WTC11 (cell line): ENCODE measurements around the gene STT3B. TPM values are rescaled to one million over a fixed set of nuclear protein-coding genes. Genes with fewer than 3 reads are reported as not detected.

Experiments
- ATAC-seq: fragments of 200-7000 bp; cut with Tn5 transposase; 2 replicates; pipeline ENCODE4 v1.10.0; 2021; ENCODE audit warnings: mild to moderate bottlenecking, moderate library complexity
- CTCF ChIA-PET: fragments of 300-600 bp; sonication (Branson Sonifier 250); formaldehyde crosslinking; loops from one replicate; lab custom pipeline; 2021; ENCODE audit warnings: antibody characterized with exemption; lab: Charles Lee
- POLR2A ChIA-PET: fragments of 350-600 bp; sonication (Branson Sonifier 250); formaldehyde crosslinking; loops from one replicate; lab custom pipeline; 2021; ENCODE audit warnings: antibody characterized with exemption; lab: Charles Lee
- DNase-seq: peaks from one replicate; pipeline ENCODE4 v3.0.0; 2021; ENCODE audit warnings: low spot score
- H3K27ac Mint-ChIP-seq: 2 replicates; pipeline ENCODE4 v1.8.0; 2021; ENCODE audit warnings: mixed read lengths
- H3K27me3 Mint-ChIP-seq: 2 replicates; pipeline ENCODE4 v1.8.0; 2021; ENCODE audit warnings: low read depth, mild to moderate bottlenecking, moderate library complexity, mixed read lengths
- H3K36me3 Mint-ChIP-seq: 2 replicates; pipeline ENCODE4 v1.8.0; 2021; ENCODE audit warnings: mixed read lengths
- H3K4me1 Mint-ChIP-seq: 2 replicates; pipeline ENCODE4 v1.8.0; 2022; ENCODE audit warnings: mixed read lengths
- H3K4me3 Mint-ChIP-seq: 2 replicates; pipeline ENCODE4 v1.8.0; 2021; ENCODE audit warnings: mild to moderate bottlenecking, moderate library complexity, mixed read lengths
- H3K9me3 Mint-ChIP-seq: 2 replicates; pipeline ENCODE4 v1.8.0; 2021; ENCODE audit warnings: mixed read lengths
- ESRRA ChIP-seq: sonication (generic); formaldehyde crosslinking; IDR thresholded peaks from 2 replicates; pipeline ENCODE4 v1.8.1; 2022; ENCODE audit warnings: mild to moderate bottlenecking, missing genetic modification reagents, borderline replicate concordance
- GABPB1 ChIP-seq: sonication (generic); formaldehyde crosslinking; IDR thresholded peaks from 2 replicates; pipeline ENCODE4 v1.8.1; 2023; ENCODE audit warnings: mild to moderate bottlenecking, missing genetic modification reagents
- GRHL2 ChIP-seq: fragments of 250-450 bp; sonication (Bioruptor Pico); IDR thresholded peaks from 2 replicates; pipeline ENCODE4 v1.8.0; 2022; ENCODE audit warnings: mild to moderate bottlenecking, moderate library complexity; ENCODE audit not compliant: insufficient replicate concordance, severe bottlenecking
- IRF2 ChIP-seq: sonication (generic); formaldehyde crosslinking; IDR thresholded peaks from 2 replicates; pipeline ENCODE4 v1.8.0; 2022; ENCODE audit warnings: low read depth, missing genetic modification reagents, borderline replicate concordance
- SMAD4 ChIP-seq: sonication (generic); formaldehyde crosslinking; IDR thresholded peaks from 2 replicates; pipeline ENCODE4 v1.8.0; 2022; ENCODE audit warnings: mild to moderate bottlenecking, missing genetic modification reagents
- TP53 ChIP-seq: sonication (generic); formaldehyde crosslinking; IDR thresholded peaks from 2 replicates; pipeline ENCODE4 v1.8.1; 2023; ENCODE audit warnings: mild to moderate bottlenecking, missing genetic modification reagents
- ZNF121 ChIP-seq: sonication (generic); formaldehyde crosslinking; IDR thresholded peaks from 2 replicates; pipeline ENCODE4 v1.8.0; 2023; ENCODE audit warnings: missing genetic modification reagents
- ZNF416 ChIP-seq: fragments of 250-450 bp; sonication (Bioruptor Pico); IDR thresholded peaks from 2 replicates; pipeline ENCODE4 v1.9.0; 2021; ENCODE audit warnings: mild to moderate bottlenecking, inconsistent platforms
- total RNA-seq: library from RNA; stranded (reverse); gene quantifications from 3 replicates; pipeline ENCODE4 v1.2.3, GENCODE V29; 2021
- TF ChIP-seq, protein P1 (sequence below): sonication (generic); formaldehyde crosslinking; IDR thresholded peaks from 2 replicates; pipeline ENCODE4 v1.8.1; 2023; ENCODE audit warnings: mild to moderate bottlenecking, missing genetic modification reagents, moderate library complexity
- TF ChIP-seq, protein P2 (sequence below): sonication (generic); formaldehyde crosslinking; IDR thresholded peaks from 2 replicates; pipeline ENCODE4 v1.8.0; 2023; ENCODE audit warnings: missing genetic modification reagents
- TF ChIP-seq, protein P3 (sequence below): sonication (generic); formaldehyde crosslinking; IDR thresholded peaks from 2 replicates; pipeline ENCODE4 v1.8.0; 2022; ENCODE audit warnings: mild to moderate bottlenecking, missing genetic modification reagents
- TF ChIP-seq, protein P4 (sequence below): fragments of 250-450 bp; sonication (Bioruptor Pico); IDR thresholded peaks from 2 replicates; pipeline ENCODE4 v1.9.0; 2021; ENCODE audit warnings: mild to moderate bottlenecking
- TF ChIP-seq, protein P5 (sequence below): sonication (generic); formaldehyde crosslinking; IDR thresholded peaks from 2 replicates; pipeline ENCODE4 v1.8.1; 2023; ENCODE audit warnings: mild to moderate bottlenecking, missing genetic modification reagents, borderline replicate concordance
- TF ChIP-seq, protein P6 (sequence below): fragments of 250-450 bp; sonication (Bioruptor Pico); conservative IDR thresholded peaks from 2 replicates; pipeline ENCODE4 v1.9.0; 2021; ENCODE audit warnings: mild to moderate bottlenecking
- TF ChIP-seq, protein P7 (sequence below): fragments of 250-450 bp; sonication (Bioruptor Pico); IDR thresholded peaks from 2 replicates; pipeline ENCODE4 v1.9.0; 2021; ENCODE audit warnings: moderate library complexity, mild to moderate bottlenecking, inconsistent platforms, borderline replicate concordance
- TF ChIP-seq, protein P8 (sequence below): sonication (generic); formaldehyde crosslinking; IDR thresholded peaks from 2 replicates; pipeline ENCODE4 v1.8.1; 2023; ENCODE audit warnings: mild to moderate bottlenecking, missing genetic modification reagents
- TF ChIP-seq, protein P9 (sequence below): sonication (generic); formaldehyde crosslinking; IDR thresholded peaks from 2 replicates; pipeline ENCODE4 v1.8.1; 2022; ENCODE audit warnings: low read depth, mild to moderate bottlenecking, moderate library complexity, missing genetic modification reagents, borderline replicate concordance

The STT3B gene
- total RNA-seq, 1 experiment from 2014 or later = 103 TPM

DNA sequence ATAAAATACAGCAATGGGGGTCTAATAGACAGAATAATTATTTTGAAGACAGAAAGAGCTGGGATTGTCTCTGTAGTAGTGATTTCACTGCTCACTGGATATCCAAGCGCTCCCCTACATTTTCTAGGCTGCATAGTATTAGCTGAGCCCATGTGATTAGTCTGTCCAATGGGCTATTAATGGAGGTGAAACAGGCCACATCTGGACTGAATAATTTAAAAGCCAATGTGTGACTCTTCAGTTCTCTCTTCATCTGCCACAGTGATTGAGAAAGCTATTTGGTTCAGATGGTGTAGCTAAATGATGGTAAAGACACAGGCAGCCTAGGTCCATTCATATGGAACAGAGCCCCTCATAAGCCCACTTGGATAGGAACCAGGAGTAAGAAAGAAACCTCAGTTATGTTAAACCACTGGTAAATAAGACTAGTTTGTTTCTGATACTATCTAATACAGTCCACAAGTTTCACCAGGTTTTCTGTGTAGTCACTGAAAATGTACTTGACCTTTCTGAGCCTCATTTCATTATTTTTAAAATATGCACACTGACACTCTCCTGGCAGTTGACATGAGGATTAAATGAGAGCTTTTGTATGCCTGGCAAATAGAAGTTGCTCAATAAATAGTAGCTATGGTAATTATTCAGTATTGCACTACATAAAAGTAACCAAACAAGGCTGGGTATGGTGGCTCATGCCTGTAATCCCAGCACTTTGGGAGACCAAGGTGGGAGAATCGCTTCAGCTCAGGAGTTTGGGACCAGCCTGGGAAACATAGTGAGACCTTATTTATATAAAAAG lies 17.0 kb upstream of the STT3B start:
- CTCF ChIA-PET = interaction anchor here (0.6 kb wide), 1 partner anchor 72 kb away, joined by 4 read pairs; no protein-coding TSS in a partner anchor
- H3K9me3 Mint-ChIP-seq = peaks cover 8% of the 10 kb centered on the region
- ATAC-seq = no peak

More for the DNA sequence above, 17.0 kb upstream of the STT3B start:
- POLR2A ChIA-PET = interaction anchor here (0.6 to 1.1 kb wide), 2 partner anchors 16 to 1744 kb away, joined by 3 read pairs; no protein-coding TSS in a partner anchor
- no peak overlapping the region for H3K4me3 Mint-ChIP-seq
- no peaks in the 10 kb centered on the region for H3K4me1 Mint-ChIP-seq
- no peak overlapping the region for H3K27ac Mint-ChIP-seq
- DNase-seq = no peak
- no peaks in the 10 kb centered on the region for H3K36me3 Mint-ChIP-seq
- TF ChIP-seq, protein P1, sequence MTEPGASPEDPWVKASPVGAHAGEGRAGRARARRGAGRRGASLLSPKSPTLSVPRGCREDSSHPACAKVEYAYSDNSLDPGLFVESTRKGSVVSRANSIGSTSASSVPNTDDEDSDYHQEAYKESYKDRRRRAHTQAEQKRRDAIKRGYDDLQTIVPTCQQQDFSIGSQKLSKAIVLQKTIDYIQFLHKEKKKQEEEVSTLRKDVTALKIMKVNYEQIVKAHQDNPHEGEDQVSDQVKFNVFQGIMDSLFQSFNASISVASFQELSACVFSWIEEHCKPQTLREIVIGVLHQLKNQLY (CRISPR knock-in tag) = no peak
- TF ChIP-seq ZNF416 (CRISPR knock-in tag) (no peak), GABPB1 (CRISPR knock-in tag) (no peak), IRF2 (no peak), SMAD4 (no peak), GRHL2 (CRISPR knock-in tag) (no peak), ZNF121 (CRISPR knock-in tag) (no peak), TP53 (CRISPR knock-in tag) (no peak), ESRRA (CRISPR knock-in tag) (no peak)
- TF ChIP-seq, protein P2, sequence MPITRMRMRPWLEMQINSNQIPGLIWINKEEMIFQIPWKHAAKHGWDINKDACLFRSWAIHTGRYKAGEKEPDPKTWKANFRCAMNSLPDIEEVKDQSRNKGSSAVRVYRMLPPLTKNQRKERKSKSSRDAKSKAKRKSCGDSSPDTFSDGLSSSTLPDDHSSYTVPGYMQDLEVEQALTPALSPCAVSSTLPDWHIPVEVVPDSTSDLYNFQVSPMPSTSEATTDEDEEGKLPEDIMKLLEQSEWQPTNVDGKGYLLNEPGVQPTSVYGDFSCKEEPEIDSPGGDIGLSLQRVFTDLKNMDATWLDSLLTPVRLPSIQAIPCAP = no peak
- TF ChIP-seq, protein P3, sequence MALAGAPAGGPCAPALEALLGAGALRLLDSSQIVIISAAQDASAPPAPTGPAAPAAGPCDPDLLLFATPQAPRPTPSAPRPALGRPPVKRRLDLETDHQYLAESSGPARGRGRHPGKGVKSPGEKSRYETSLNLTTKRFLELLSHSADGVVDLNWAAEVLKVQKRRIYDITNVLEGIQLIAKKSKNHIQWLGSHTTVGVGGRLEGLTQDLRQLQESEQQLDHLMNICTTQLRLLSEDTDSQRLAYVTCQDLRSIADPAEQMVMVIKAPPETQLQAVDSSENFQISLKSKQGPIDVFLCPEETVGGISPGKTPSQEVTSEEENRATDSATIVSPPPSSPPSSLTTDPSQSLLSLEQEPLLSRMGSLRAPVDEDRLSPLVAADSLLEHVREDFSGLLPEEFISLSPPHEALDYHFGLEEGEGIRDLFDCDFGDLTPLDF (CRISPR knock-in tag) = no peak
- TF ChIP-seq, protein P4, sequence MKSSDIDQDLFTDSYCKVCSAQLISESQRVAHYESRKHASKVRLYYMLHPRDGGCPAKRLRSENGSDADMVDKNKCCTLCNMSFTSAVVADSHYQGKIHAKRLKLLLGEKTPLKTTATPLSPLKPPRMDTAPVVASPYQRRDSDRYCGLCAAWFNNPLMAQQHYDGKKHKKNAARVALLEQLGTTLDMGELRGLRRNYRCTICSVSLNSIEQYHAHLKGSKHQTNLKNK (CRISPR knock-in tag) = no peak
- TF ChIP-seq, protein P5, sequence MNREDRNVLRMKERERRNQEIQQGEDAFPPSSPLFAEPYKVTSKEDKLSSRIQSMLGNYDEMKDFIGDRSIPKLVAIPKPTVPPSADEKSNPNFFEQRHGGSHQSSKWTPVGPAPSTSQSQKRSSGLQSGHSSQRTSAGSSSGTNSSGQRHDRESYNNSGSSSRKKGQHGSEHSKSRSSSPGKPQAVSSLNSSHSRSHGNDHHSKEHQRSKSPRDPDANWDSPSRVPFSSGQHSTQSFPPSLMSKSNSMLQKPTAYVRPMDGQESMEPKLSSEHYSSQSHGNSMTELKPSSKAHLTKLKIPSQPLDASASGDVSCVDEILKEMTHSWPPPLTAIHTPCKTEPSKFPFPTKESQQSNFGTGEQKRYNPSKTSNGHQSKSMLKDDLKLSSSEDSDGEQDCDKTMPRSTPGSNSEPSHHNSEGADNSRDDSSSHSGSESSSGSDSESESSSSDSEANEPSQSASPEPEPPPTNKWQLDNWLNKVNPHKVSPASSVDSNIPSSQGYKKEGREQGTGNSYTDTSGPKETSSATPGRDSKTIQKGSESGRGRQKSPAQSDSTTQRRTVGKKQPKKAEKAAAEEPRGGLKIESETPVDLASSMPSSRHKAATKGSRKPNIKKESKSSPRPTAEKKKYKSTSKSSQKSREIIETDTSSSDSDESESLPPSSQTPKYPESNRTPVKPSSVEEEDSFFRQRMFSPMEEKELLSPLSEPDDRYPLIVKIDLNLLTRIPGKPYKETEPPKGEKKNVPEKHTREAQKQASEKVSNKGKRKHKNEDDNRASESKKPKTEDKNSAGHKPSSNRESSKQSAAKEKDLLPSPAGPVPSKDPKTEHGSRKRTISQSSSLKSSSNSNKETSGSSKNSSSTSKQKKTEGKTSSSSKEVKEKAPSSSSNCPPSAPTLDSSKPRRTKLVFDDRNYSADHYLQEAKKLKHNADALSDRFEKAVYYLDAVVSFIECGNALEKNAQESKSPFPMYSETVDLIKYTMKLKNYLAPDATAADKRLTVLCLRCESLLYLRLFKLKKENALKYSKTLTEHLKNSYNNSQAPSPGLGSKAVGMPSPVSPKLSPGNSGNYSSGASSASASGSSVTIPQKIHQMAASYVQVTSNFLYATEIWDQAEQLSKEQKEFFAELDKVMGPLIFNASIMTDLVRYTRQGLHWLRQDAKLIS (CRISPR knock-in tag) = no peak
- TF ChIP-seq, protein P6, sequence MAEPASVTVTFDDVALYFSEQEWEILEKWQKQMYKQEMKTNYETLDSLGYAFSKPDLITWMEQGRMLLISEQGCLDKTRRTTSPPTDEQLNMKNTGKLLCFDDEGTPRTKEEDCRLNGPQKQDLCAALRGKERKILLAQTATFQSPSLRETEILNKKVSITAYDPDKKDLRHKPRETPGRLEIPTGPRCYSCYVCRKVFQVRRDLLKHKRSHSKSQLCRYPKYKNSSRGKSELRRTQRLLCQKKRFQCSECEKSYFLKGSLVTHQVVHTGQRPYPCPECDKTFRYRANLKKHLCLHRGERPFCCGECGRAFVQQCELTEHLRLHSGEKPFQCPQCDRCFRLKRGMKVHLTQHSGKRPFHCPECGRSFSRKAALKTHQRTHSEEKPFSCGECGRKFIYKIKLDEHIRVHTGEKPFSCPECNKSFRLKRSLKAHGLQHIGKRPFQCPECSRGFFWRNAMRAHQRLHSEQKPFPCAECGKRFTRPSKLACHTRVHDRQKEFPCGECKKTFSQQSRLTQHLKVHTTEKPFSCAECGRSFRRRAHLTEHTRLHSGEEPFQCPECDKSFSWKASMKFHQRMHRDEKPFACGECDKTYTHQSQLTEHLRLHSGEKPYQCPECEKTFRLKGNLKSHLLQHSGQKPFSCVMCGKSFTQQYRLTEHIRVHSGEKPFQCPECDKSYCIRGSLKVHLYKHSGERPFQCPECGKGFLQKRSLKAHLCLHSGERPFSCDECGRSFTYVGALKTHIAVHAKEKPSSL = no peak
- TF ChIP-seq, protein P7, sequence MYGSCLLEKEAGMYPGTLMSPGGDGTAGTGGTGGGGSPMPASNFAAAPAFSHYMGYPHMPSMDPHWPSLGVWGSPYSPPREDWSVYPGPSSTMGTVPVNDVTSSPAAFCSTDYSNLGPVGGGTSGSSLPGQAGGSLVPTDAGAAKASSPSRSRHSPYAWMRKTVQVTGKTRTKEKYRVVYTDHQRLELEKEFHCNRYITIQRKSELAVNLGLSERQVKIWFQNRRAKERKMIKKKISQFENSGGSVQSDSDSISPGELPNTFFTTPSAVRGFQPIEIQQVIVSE (CRISPR knock-in tag) = no peak
- TF ChIP-seq, protein P8, sequence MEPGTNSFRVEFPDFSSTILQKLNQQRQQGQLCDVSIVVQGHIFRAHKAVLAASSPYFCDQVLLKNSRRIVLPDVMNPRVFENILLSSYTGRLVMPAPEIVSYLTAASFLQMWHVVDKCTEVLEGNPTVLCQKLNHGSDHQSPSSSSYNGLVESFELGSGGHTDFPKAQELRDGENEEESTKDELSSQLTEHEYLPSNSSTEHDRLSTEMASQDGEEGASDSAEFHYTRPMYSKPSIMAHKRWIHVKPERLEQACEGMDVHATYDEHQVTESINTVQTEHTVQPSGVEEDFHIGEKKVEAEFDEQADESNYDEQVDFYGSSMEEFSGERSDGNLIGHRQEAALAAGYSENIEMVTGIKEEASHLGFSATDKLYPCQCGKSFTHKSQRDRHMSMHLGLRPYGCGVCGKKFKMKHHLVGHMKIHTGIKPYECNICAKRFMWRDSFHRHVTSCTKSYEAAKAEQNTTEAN (CRISPR knock-in tag) = no peak
- TF ChIP-seq, protein P9, sequence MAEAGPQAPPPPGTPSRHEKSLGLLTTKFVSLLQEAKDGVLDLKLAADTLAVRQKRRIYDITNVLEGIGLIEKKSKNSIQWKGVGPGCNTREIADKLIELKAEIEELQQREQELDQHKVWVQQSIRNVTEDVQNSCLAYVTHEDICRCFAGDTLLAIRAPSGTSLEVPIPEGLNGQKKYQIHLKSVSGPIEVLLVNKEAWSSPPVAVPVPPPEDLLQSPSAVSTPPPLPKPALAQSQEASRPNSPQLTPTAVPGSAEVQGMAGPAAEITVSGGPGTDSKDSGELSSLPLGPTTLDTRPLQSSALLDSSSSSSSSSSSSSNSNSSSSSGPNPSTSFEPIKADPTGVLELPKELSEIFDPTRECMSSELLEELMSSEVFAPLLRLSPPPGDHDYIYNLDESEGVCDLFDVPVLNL (CRISPR knock-in tag) = no peak
- H3K27me3 Mint-ChIP-seq = no peaks in the 10 kb centered on the region; the same call in 1 of the 2 replicates
